Astrocyte (in vitro differentiated cells and primary cell): ENCODE measurements around the gene IFIT1. TPM values are rescaled to one million over a fixed set of nuclear protein-coding genes. Genes with fewer than 3 reads are reported as not detected.

Experiments
- DNase-seq: peaks from one replicate; pipeline ENCODE4 v3.0.0-alpha.2; 2010; ENCODE audit warnings: low read depth
- FAIRE-seq: peaks from 2 replicates; lab custom pipeline; 2011; peaks lifted over from hg19 to GRCh38; lab: Jason Lieb, UNC
- H2AFZ ChIP-seq: 2 replicates; pipeline ENCODE4 v1.6.0; 2012; ENCODE audit warnings: low read depth, low read length, inconsistent platforms
- H3K27ac ChIP-seq: 2 replicates; pipeline ENCODE4 v1.5.1; 2011; ENCODE audit warnings: low read depth, low read length, inconsistent platforms
- H3K27me3 ChIP-seq: 2 replicates; pipeline ENCODE4 v1.6.0; 2011; ENCODE audit warnings: low read length, inconsistent platforms; ENCODE audit not compliant: insufficient read depth
- H3K36me3 ChIP-seq: 2 replicates; pipeline ENCODE4 v1.5.1; 2011; ENCODE audit warnings: low read length, inconsistent platforms; ENCODE audit not compliant: insufficient read depth
- H3K4me1 ChIP-seq: 2 replicates; pipeline ENCODE4 v1.5.1; 2011; ENCODE audit warnings: low read length, inconsistent platforms; ENCODE audit not compliant: insufficient read depth
- H3K4me2 ChIP-seq: 2 replicates; pipeline ENCODE4 v1.6.0; 2012; ENCODE audit warnings: low read length, inconsistent platforms
- H3K4me3 ChIP-seq: 2 replicates; pipeline ENCODE4 v1.5.1; 2011; ENCODE audit warnings: low read depth, mild to moderate bottlenecking, low read length, inconsistent platforms; ENCODE audit not compliant: insufficient read depth
- H3K79me2 ChIP-seq: 2 replicates; pipeline ENCODE4 v1.6.0; 2012; ENCODE audit warnings: mild to moderate bottlenecking, low read length, inconsistent platforms; ENCODE audit not compliant: insufficient read depth
- H3K9ac ChIP-seq: 2 replicates; pipeline ENCODE4 v1.6.0; 2012; ENCODE audit warnings: mild to moderate bottlenecking, low read length, inconsistent platforms
- H3K9me3 ChIP-seq: 2 replicates; pipeline ENCODE4 v1.5.1; 2012; ENCODE audit warnings: low read depth, mild to moderate bottlenecking, low read length, inconsistent platforms; ENCODE audit not compliant: insufficient read depth
- H4K20me1 ChIP-seq: 2 replicates; pipeline ENCODE4 v1.6.0; 2012; ENCODE audit warnings: low read length, inconsistent platforms; ENCODE audit not compliant: insufficient read depth
- H3K27ac Mint-ChIP-seq: one replicate; pipeline ENCODE4 v1.8.0; 2021; ENCODE audit warnings: mild to moderate bottlenecking, mixed read lengths; ENCODE audit not compliant: unreplicated experiment
- H3K27me3 Mint-ChIP-seq: one replicate; pipeline ENCODE4 v1.8.0; 2021; ENCODE audit warnings: low read depth, mixed read lengths; ENCODE audit not compliant: unreplicated experiment
- H3K36me3 Mint-ChIP-seq: one replicate; pipeline ENCODE4 v1.8.0; 2021; ENCODE audit warnings: low read depth, mixed read lengths; ENCODE audit not compliant: unreplicated experiment
- H3K4me1 Mint-ChIP-seq: one replicate; pipeline ENCODE4 v1.8.0; 2021; ENCODE audit warnings: low read depth, mixed read lengths; ENCODE audit not compliant: unreplicated experiment
- H3K4me3 Mint-ChIP-seq: one replicate; pipeline ENCODE4 v1.8.0; 2021; ENCODE audit warnings: mild to moderate bottlenecking, moderate library complexity, mixed read lengths; ENCODE audit not compliant: unreplicated experiment
- H3K9me3 Mint-ChIP-seq: one replicate; pipeline ENCODE4 v1.8.0; 2021; ENCODE audit warnings: mild to moderate bottlenecking, mixed read lengths; ENCODE audit not compliant: unreplicated experiment
- CTCF ChIP-seq: IDR thresholded peaks from 2 replicates; pipeline ENCODE4 v1.5.1; 2011; ENCODE audit warnings: low read depth, mild to moderate bottlenecking, inconsistent platforms, low read length, moderate library complexity; ENCODE audit not compliant: insufficient read depth
- EZH2 ChIP-seq: IDR thresholded peaks from 2 replicates; pipeline ENCODE4 v1.6.1; 2012; ENCODE audit warnings: mild to moderate bottlenecking, low read length, inconsistent platforms; ENCODE audit not compliant: insufficient read depth
- total RNA-seq: library from RNA; stranded (reverse); gene quantifications from 2 replicates; pipeline ENCODE4 v1.2.1, GENCODE V29; 2021

The IFIT1 gene
- total RNA-seq, 1 donor from 2014 or later = 335 TPM

- Mint-ChIP-seq H3K27me3 (no peaks in the 10 kb centered on the region), H3K9me3 (no peaks in the 10 kb centered on the region), H3K27ac (no peak overlapping the region), H3K36me3 (peaks cover 18% of the 10 kb centered on the region), H3K4me3 (no peak overlapping the region), H3K4me1 (peaks cover 22% of the 10 kb centered on the region)
- H3K4me2 ChIP-seq = no peak overlapping the region
- no peak overlapping the region for H2AFZ ChIP-seq
- H3K9me3 ChIP-seq = no peaks in the 10 kb centered on the region
- no peaks in the 10 kb centered on the region for H3K27me3 ChIP-seq
- DNase-seq (no peak), FAIRE-seq (no peak)
- no peak overlapping the region for H3K27ac ChIP-seq
- H3K9ac ChIP-seq = no peak overlapping the region
- no peaks in the 10 kb centered on the region for H3K36me3 ChIP-seq
- H3K79me2 ChIP-seq = no peaks in the 10 kb centered on the region
- no peak for TF ChIP-seq EZH2
- no peak for TF ChIP-seq CTCF
- H3K4me1 ChIP-seq = peaks cover 7% of the 10 kb centered on the region
- no peak overlapping the region for H3K4me3 ChIP-seq
- no peaks in the 10 kb centered on the region for H4K20me1 ChIP-seq
Observed at GRCh38 chr10:89344156-89344555, 48.3 kb upstream of the IFIT1 start.

DNA sequence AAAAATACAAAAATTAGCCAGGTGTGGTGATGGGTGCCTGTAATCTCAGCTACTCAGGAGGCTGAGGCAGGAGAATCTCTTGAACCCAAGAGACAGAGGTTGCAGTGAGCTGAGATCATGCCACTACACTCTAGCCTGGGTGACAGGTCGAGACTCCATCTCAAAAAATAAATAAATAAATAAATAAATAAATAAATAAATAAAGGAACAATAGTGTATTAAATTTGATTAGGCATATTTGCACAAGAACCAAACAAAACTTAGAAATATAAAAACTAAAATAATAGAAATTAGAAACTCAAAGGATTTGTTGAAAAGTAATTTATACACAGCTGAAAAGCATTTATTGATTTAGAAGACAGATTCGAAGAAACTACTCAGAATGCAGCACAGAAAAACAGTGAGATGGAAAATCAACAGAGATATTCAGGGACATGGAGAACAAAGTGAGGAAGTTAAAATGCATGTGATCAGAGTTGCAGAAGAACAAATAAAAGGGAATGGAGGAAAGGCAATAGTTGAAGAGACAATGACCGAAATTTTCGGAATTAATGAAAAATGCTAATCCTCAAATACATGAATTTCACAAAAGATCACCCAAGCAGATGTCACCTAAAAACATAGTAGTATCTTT, 46.9 kb upstream of the IFIT1 start:
- Histone ChIP-seq H2AFZ (no peak overlapping the region), H3K27ac (no peak overlapping the region), H3K27me3 (no peaks in the 10 kb centered on the region), H3K9me3 (no peaks in the 10 kb centered on the region), H3K36me3 (no peaks in the 10 kb centered on the region), H3K4me2 (no peak overlapping the region), H3K9ac (no peak overlapping the region), H3K4me1 (peaks cover 7% of the 10 kb centered on the region), H3K79me2 (no peaks in the 10 kb centered on the region), H4K20me1 (no peaks in the 10 kb centered on the region), H3K4me3 (no peak overlapping the region)
- FAIRE-seq = no peak
- Mint-ChIP-seq H3K4me3 (no peak overlapping the region), H3K9me3 (no peaks in the 10 kb centered on the region), H3K27me3 (no peaks in the 10 kb centered on the region), H3K36me3 (peaks cover 6% of the 10 kb centered on the region), H3K4me1 (peaks cover 19% of the 10 kb centered on the region), H3K27ac (no peak overlapping the region)
- DNase-seq = no peak
- TF ChIP-seq CTCF (no peak), EZH2 (no peak)

DNA sequence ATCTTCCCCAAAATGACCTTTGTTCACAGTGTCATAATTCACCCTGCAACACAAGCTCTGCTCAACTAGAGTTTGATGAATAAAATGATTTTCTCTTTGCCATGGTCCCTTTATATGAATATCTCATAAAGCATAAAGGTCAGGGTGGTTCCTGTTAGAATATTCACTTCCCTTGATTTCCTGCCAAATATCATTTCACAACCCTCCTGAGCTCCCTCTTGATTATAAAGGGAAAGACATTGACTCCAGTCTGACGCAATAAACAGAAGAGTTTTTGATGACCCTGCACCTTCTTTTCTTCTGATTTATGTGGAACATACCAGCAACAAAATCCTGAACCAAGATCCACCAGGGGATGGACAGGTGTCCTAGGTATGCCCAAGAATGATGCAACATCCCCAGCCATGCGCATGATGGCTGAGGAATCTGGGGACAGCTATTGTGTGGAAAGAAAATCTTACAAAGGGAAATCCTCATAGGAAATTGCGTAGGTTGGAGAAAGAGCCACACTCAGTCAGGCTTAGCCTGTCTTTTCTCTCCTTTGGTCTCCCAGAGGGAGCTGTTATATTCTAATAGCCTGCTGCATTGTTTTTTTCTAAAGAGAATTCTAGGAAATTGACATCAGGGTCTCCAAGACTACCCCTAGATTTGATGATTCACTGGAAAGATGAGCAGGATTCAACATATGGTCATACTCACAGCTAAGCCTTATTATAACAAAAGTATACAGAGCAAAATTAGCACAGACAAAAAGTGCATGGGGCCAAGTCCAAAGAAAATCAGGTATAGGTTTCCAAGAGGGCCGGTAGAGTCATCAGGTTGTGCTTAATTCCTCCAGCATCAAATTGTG, 45.8 kb upstream of the IFIT1 start:
- H3K36me3 Mint-ChIP-seq = no peaks in the 10 kb centered on the region
- H3K4me1 ChIP-seq = peaks cover 19% of the 10 kb centered on the region
- H3K9ac ChIP-seq = no peak overlapping the region
- TF ChIP-seq EZH2 (no peak), CTCF (no peak)
- DNase-seq (no peak), FAIRE-seq (no peak)
- no peaks in the 10 kb centered on the region for H3K27me3 ChIP-seq
- H3K9me3 Mint-ChIP-seq = no peaks in the 10 kb centered on the region
- H3K27ac ChIP-seq = no peak overlapping the region
- peaks cover 25% of the 10 kb centered on the region for H3K4me1 Mint-ChIP-seq
- no peaks in the 10 kb centered on the region for H3K27me3 Mint-ChIP-seq
- H3K36me3 ChIP-seq = no peaks in the 10 kb centered on the region
- no peaks in the 10 kb centered on the region for H3K79me2 ChIP-seq
- peak overlapping the region; percentile 73 for H3K27ac Mint-ChIP-seq
- no peak overlapping the region for H3K4me2 ChIP-seq
- H2AFZ ChIP-seq = no peak overlapping the region
- no peak overlapping the region for H3K4me3 Mint-ChIP-seq
- no peaks in the 10 kb centered on the region for H3K9me3 ChIP-seq
- no peak overlapping the region for H3K4me3 ChIP-seq
- no peaks in the 10 kb centered on the region for H4K20me1 ChIP-seq
